GF-D8 (cell line): ENCODE results near the gene GSTA1.
"Not testable (repeated sequence)": the region's sequence is repeated elsewhere in the genome, so short reads cannot be mapped to it uniquely, and the experiment has no call there.

Experiments used
- DNase-seq: peaks from one replicate; lab custom pipeline; 2025; lab: John Stamatoyannopoulos, UW

The GSTA1 gene

GRCh38 chr6:52803668-52804255 is at the start of gene GSTA1:
Gene GSTA1 (minus strand): TSS chr6:52803816. CDS start chr6:52799267, 4,549 bp downstream.
- not testable (repeated sequence) for DNase-seq

GRCh38 chr6:52849137-52849536 is 45.5 kb upstream of the GSTA1 start:
- DNase-seq = no peak

- no peak for DNase-seq
Observed at GRCh38 chr6:52846002-52846401, 42.4 kb upstream of the GSTA1 start.

- DNase-seq = no peak
Observed at GRCh38 chr6:52843605-52844004, 40.0 kb upstream of the GSTA1 start.

GRCh38 chr6:52840763-52841585 is 37.4 kb upstream of the GSTA1 start, which contains the start of gene GSTA5:
Gene GSTA5 (minus strand): TSS chr6:52840813.
- no peak for DNase-seq

- DNase-seq = no peak
Observed at GRCh38 chr6:52839124-52840055, 35.8 kb upstream of the GSTA1 start.

- DNase-seq = no peak
Observed at GRCh38 chr6:52834481-52834880, 30.9 kb upstream of the GSTA1 start.

GRCh38 chr6:52830869-52831268 is 27.3 kb upstream of the GSTA1 start:
- not testable (repeated sequence) for DNase-seq

GRCh38 chr6:52829046-52829817 is 25.6 kb upstream of the GSTA1 start:
- no peak for DNase-seq

- DNase-seq = not testable (repeated sequence)
Observed at GRCh38 chr6:52828621-52829020, 25.0 kb upstream of the GSTA1 start.

- DNase-seq = not testable (repeated sequence)
Observed at GRCh38 chr6:52827073-52827783, 23.6 kb upstream of the GSTA1 start.

- no peak for DNase-seq
Observed at GRCh38 chr6:52826513-52826912, 22.9 kb upstream of the GSTA1 start.

- DNase-seq = not testable (repeated sequence)
Observed at GRCh38 chr6:52825900-52826459, 22.4 kb upstream of the GSTA1 start.

- not testable (repeated sequence) for DNase-seq
Observed at GRCh38 chr6:52825270-52825793, 21.7 kb upstream of the GSTA1 start.

GRCh38 chr6:52821842-52822241 is 18.2 kb upstream of the GSTA1 start:
- no peak for DNase-seq

- no peak for DNase-seq
Observed at GRCh38 chr6:52820198-52820597, 16.6 kb upstream of the GSTA1 start.

- no peak for DNase-seq
Observed at GRCh38 chr6:52815167-52816092, 11.8 kb upstream of the GSTA1 start.

- not testable (repeated sequence) for DNase-seq
Observed at GRCh38 chr6:52814545-52814944, 10.9 kb upstream of the GSTA1 start.

- DNase-seq = not testable (repeated sequence)
Observed at GRCh38 chr6:52809777-52810176, 6.2 kb upstream of the GSTA1 start.
